Testis (tissue), 3 donors: ENCODE measurements around the gene KCTD21. TPM values are rescaled to one million over a fixed set of nuclear protein-coding genes. Genes with fewer than 3 reads are reported as not detected.

Experiments used
- DNase-seq: peaks from one replicate; pipeline ENCODE4 v3.0.0-alpha.2; 2019
- H3K27ac ChIP-seq, 2 donors: fragments of 200-600 bp; sonication (generic); one replicate each; pipeline ENCODE4 v1.5.1; 2019
- H3K27me3 ChIP-seq: fragments of 200-600 bp; sonication (generic); one replicate; pipeline ENCODE4 v1.5.1; 2019
- H3K36me3 ChIP-seq: fragments of 200-600 bp; sonication (generic); one replicate; pipeline ENCODE4 v1.5.1; 2017; ENCODE audit warnings: low read depth; ENCODE audit errors: missing control alignments
- H3K4me1 ChIP-seq: fragments of 200-600 bp; sonication (generic); one replicate; pipeline ENCODE4 v1.5.1; 2019
- H3K4me3 ChIP-seq, 2 donors: fragments of 200-600 bp; sonication (generic); one replicate each; pipeline ENCODE4 v1.5.1; 2017 to 2019
- H3K9me3 ChIP-seq: fragments of 200-600 bp; sonication (generic); one replicate; pipeline ENCODE4 v1.5.1; 2017
- POLR2A ChIP-seq: fragments of 450-650 bp; IDR thresholded peaks from one replicate; pipeline ENCODE4 v1.6.1; 2017; ENCODE audit warnings: antibody characterized with exemption, mild to moderate bottlenecking, moderate library complexity
- WGBS, 2 donors: methylation state at CpG; one replicate each; pipeline ENCODE4 v1.1.5; 2018; 5-methylcytosine and 5-hydroxymethylcytosine counted together
- intact Hi-C: fragments of 100-400 bp; cut with DNase I; formaldehyde crosslinking; loops from one replicate; pipeline ENCODE4 v1.15.1; 2023; ENCODE audit warnings: low total_unique reads
- polyA plus RNA-seq: library from polyadenylated mRNA; stranded (reverse); fragments of 350-450 nt; fragmentation: Illumina TruSeq; extraction: RNeasy Lipid Tissue Mini Kit (QIAGEN cat#74804); gene quantifications from one replicate; pipeline ENCODE4 v1.2.3, GENCODE V29; 2014; ENCODE audit warnings: low read depth, low replicate concordance; ENCODE audit not compliant: insufficient read depth
- total RNA-seq, 2 donors: library from RNA; depleted of rRNA; stranded (reverse); fragments of >200 nt; gene quantifications; one replicate each; pipeline ENCODE4 v1.2.3, GENCODE V29; 2016
- TF ChIP-seq, protein P1 (sequence below), 3 experiments: fragments of 450-650 bp in 2 of 3; fragments of 200-600 bp in 1 of 3; sonication (generic) in 1 of 3; IDR thresholded peaks; one replicate each; pipeline ENCODE4 v1.5.1; 2016 to 2019; ENCODE audit warnings: antibody characterized with exemption in 3 of 3, mild to moderate bottlenecking in 2 of 3, moderate library complexity in 1 of 3

KCTD21 gene
- total and polyA plus RNA-seq, 3 donors from 2014 or later, result 10.2 to 14.7 (median 14.2) TPM

DNA sequence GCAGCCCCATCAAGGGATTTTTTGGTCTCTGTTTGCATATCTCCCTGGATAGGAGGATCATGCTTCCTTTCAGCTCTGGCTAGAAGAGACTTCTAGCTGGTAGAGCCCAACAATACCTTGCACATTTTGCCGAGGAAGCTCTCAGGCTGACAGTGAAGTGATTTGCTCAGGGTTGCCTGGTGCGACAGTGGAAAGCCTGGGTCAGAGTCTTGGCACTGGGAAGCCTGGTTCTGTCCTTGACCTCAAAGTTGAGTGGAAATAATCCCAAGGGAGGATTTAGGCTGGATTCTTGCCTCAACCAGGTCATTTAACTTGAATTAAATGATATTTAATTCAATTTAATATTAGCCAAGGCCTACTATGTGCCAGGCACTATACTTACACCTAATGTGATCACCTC lies 24.6 kb downstream of the KCTD21 start:
- TF ChIP-seq POLR2A, result no peak
- TF ChIP-seq, protein P1, sequence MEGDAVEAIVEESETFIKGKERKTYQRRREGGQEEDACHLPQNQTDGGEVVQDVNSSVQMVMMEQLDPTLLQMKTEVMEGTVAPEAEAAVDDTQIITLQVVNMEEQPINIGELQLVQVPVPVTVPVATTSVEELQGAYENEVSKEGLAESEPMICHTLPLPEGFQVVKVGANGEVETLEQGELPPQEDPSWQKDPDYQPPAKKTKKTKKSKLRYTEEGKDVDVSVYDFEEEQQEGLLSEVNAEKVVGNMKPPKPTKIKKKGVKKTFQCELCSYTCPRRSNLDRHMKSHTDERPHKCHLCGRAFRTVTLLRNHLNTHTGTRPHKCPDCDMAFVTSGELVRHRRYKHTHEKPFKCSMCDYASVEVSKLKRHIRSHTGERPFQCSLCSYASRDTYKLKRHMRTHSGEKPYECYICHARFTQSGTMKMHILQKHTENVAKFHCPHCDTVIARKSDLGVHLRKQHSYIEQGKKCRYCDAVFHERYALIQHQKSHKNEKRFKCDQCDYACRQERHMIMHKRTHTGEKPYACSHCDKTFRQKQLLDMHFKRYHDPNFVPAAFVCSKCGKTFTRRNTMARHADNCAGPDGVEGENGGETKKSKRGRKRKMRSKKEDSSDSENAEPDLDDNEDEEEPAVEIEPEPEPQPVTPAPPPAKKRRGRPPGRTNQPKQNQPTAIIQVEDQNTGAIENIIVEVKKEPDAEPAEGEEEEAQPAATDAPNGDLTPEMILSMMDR (IDR thresholded peaks at IDR 0.05), result no peak
- H3K36me3 ChIP-seq, result no peaks in the 10 kb centered on the region
- intact Hi-C loops, result no loop called here
- DNase-seq, result peak; percentile 45
- H3K9me3 ChIP-seq, result no peaks in the 10 kb centered on the region
- H3K4me1 ChIP-seq, result peaks cover 33% of the 10 kb centered on the region
- no peaks in the 10 kb centered on the region for H3K27me3 ChIP-seq
- 9 to 29% methylated on average over 2 of the region's 2 CpGs for WGBS, 2 donors
- peak overlapping the region in 1 of 2 donors; percentile 37 for H3K27ac ChIP-seq
- no peak overlapping the region for H3K4me3 ChIP-seq

GRCh38 chr11:78161962-78162371 lies 26.5 kb downstream of the KCTD21 start:
- H3K4me1 ChIP-seq, result peaks cover 19% of the 10 kb centered on the region
- no peak overlapping the region for H3K4me3 ChIP-seq
- no peaks in the 10 kb centered on the region for H3K36me3 ChIP-seq
- TF ChIP-seq, protein P1 (IDR thresholded peaks at IDR 0.05), result no peak
- TF ChIP-seq POLR2A, result no peak
- intact Hi-C loops, result no loop called here
- peak; percentile 37 for DNase-seq
- no peaks in the 10 kb centered on the region for H3K9me3 ChIP-seq
- 32% methylated on average over 5 of the region's 5 CpGs for WGBS, 2 donors
- H3K27ac ChIP-seq, result no peak overlapping the region
- H3K27me3 ChIP-seq, result no peaks in the 10 kb centered on the region

DNA sequence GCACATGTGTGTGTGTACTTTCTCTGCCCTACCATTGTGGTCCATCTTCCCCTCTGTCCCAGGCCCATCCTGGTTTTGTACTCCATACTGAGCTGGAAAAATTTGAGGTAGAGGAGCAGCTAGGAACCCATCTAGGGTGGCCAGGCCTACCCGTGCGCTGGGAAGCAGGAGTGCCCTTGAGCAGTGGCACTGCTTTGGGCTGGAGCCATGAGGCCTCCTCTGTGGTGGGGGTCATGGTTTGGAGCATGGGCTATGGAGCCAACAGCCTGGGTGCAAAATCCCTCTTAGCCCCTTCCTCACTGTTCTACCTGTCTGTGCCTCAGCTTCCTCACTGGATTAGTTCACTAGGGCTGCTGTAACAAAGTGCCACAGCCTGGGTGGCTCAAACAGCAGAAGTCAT lies 27.1 kb downstream of the KCTD21 start:
- no peak for DNase-seq
- H3K4me3 ChIP-seq, result no peak overlapping the region
- H3K9me3 ChIP-seq, result no peaks in the 10 kb centered on the region
- TF ChIP-seq, protein P1 (IDR thresholded peaks at IDR 0.05), result no peak
- no peak for TF ChIP-seq POLR2A
- H3K36me3 ChIP-seq, result no peaks in the 10 kb centered on the region
- H3K27me3 ChIP-seq, result no peaks in the 10 kb centered on the region
- H3K4me1 ChIP-seq, result peaks cover 12% of the 10 kb centered on the region
- no peak overlapping the region for H3K27ac ChIP-seq
- WGBS, 2 donors, result 87% methylated on average over 2 of the region's 2 CpGs; no CpG with 5 or more reads in 1 of the 2 donors
- intact Hi-C loops, result no loop called here

- WGBS, 2 donors, result 90 to 100% methylated on average over 1 of the region's 1 CpG
- no peak overlapping the region for H3K4me3 ChIP-seq
- H3K4me1 ChIP-seq, result peaks cover 12% of the 10 kb centered on the region
- intact Hi-C loops, result no loop called here
- no peaks in the 10 kb centered on the region for H3K9me3 ChIP-seq
- no peak for DNase-seq
- H3K36me3 ChIP-seq, result no peaks in the 10 kb centered on the region
- no peak for TF ChIP-seq POLR2A
- TF ChIP-seq, protein P1 (IDR thresholded peaks at IDR 0.05), result no peak
- H3K27me3 ChIP-seq, result no peaks in the 10 kb centered on the region
- no peak overlapping the region for H3K27ac ChIP-seq
These were observed 27.9 kb downstream of the KCTD21 start for GRCh38 chr11:78160557-78160956.

- TF ChIP-seq, protein P1 (IDR thresholded peaks at IDR 0.05), result no peak
- no peak for TF ChIP-seq POLR2A
- H3K4me3 ChIP-seq, result no peak overlapping the region
- DNase-seq, result peak; percentile 49
- H3K27me3 ChIP-seq, result no peaks in the 10 kb centered on the region
- WGBS, 2 donors, result 53 to 60% methylated on average over 6 of the region's 6 CpGs
- peak overlapping the region in 1 of 2 donors; percentile 60 for H3K27ac ChIP-seq
- H3K36me3 ChIP-seq, result no peaks in the 10 kb centered on the region
- no peaks in the 10 kb centered on the region for H3K9me3 ChIP-seq
- H3K4me1 ChIP-seq, result peaks cover 12% of the 10 kb centered on the region
- intact Hi-C loops, result no loop called here
These were observed 29.3 kb downstream of the KCTD21 start for GRCh38 chr11:78158987-78159652.
